HepG2 (cell line): ENCODE results near the gene SYTL1. TPM values are rescaled to one million over a fixed set of nuclear protein-coding genes. Genes with fewer than 3 reads are reported as not detected.

Source experiments
- ATAC-seq: fragments of 200-7000 bp; cut with Tn5 transposase; 3 replicates; pipeline ENCODE4 v1.9.1; 2020; ENCODE audit warnings: mild to moderate bottlenecking, moderate library complexity
- BruUV-seq: library from RNA; stranded (reverse); fragments of 400-500 nt; replicated peaks from 2 replicates; lab custom pipeline; 2021; lab: Mats Ljungman, UMichigan
- CTCF ChIA-PET: fragments of 300-600 bp; formaldehyde crosslinking; extraction: SDS; loops from one replicate; lab custom pipeline; 2021; ENCODE audit warnings: low total read pairs, inconsistent platforms, low intra/inter-chr PET ratio; lab: Yijun Ruan, JAX
- POLR2A ChIA-PET: fragments of 350-600 bp; sonication (Branson Sonifier 250); formaldehyde crosslinking; loops from one replicate; lab custom pipeline; 2020; ENCODE audit warnings: antibody characterized with exemption, inconsistent platforms; lab: Yijun Ruan, JAX
- DNase-seq: peaks from one replicate; pipeline ENCODE4 v3.0.0-alpha.2; 2015; ENCODE audit warnings: low spot score
- FAIRE-seq: peaks from 3 replicates; lab custom pipeline; 2011; peaks lifted over from hg19 to GRCh38; lab: Jason Lieb, UNC
- H2AFZ ChIP-seq: one replicate; pipeline ENCODE4 v1.6.1; 2011; ENCODE audit warnings: low read length, inconsistent platforms
- H3K27ac ChIP-seq: fragments of 300-600 bp; 3 replicates; pipeline ENCODE4 v1.8.0; 2011; ENCODE audit warnings: mixed run types, mild to moderate bottlenecking, mixed read lengths, low read length, inconsistent platforms; ENCODE audit not compliant: insufficient read depth; ENCODE audit errors: extremely low read length
- H3K27me3 ChIP-seq, 2 experiments: fragments of 200-600 bp in 1 of 2; 2 replicates in 1 of 2; 3 replicates in 1 of 2; pipeline versions ENCODE4 v1.6.0 to v1.8.0; 2011; ENCODE audit warnings: low read length in 2 of 2, mild to moderate bottlenecking in 2 of 2, moderate library complexity in 2 of 2, inconsistent platforms in 1 of 2; ENCODE audit not compliant: insufficient read depth in 2 of 2, control insufficient read depth in 1 of 2
- H3K36me3 ChIP-seq, 2 experiments: fragments of 200-600 bp in 1 of 2; replicated peaks in 1 of 2; 2 replicates in 1 of 2; 3 replicates in 1 of 2; pipeline versions ENCODE4 v1.5.1 to v1.8.0; 2011; ENCODE audit warnings: low read length in 2 of 2, inconsistent platforms in 1 of 2; ENCODE audit not compliant: insufficient read depth in 2 of 2, control insufficient read depth in 1 of 2
- H3K4me1 ChIP-seq: 2 replicates; pipeline ENCODE4 v1.5.1; 2012; ENCODE audit warnings: low read length, inconsistent platforms; ENCODE audit not compliant: insufficient read depth
- H3K4me2 ChIP-seq: 2 replicates; pipeline ENCODE4 v1.6.0; 2011; ENCODE audit warnings: low read depth, low read length, inconsistent platforms
- H3K4me3 ChIP-seq, 3 experiments: fragments of 200-600 bp in 1 of 3; sonication (generic), shearing (Covaris generic) in 1 of 3; replicated peaks in 1 of 3; 2 replicates each; pipeline ENCODE4 v1.5.1; 2011 to 2016; ENCODE audit warnings: low read length in 3 of 3, inconsistent platforms in 2 of 3, low read depth in 2 of 3, mild to moderate bottlenecking in 2 of 3, control low read depth in 1 of 3, mixed read lengths in 1 of 3; ENCODE audit not compliant: insufficient read depth in 1 of 3
- H3K79me2 ChIP-seq: one replicate; pipeline ENCODE4 v1.6.1; 2011; ENCODE audit warnings: low read length, inconsistent platforms; ENCODE audit not compliant: insufficient read depth
- H3K9ac ChIP-seq: 2 replicates; pipeline ENCODE4 v1.6.0; 2011; ENCODE audit warnings: mild to moderate bottlenecking, low read depth, low read length, inconsistent platforms; ENCODE audit not compliant: insufficient read depth
- H3K9me3 ChIP-seq: 2 replicates; pipeline ENCODE4 v1.5.1; 2012; ENCODE audit warnings: mild to moderate bottlenecking, low read length
- H4K20me1 ChIP-seq: 2 replicates; pipeline ENCODE4 v1.6.0; 2011; ENCODE audit warnings: inconsistent platforms, mild to moderate bottlenecking, low read length, moderate library complexity; ENCODE audit not compliant: insufficient read depth
- AGO1 ChIP-seq: fragments of 200-400 bp; formaldehyde crosslinking; IDR thresholded peaks from 2 replicates; pipeline ENCODE4 v1.6.1; 2017; ENCODE audit warnings: mild to moderate bottlenecking, low read depth, low read length, moderate library complexity; ENCODE audit not compliant: poor library complexity, severe bottlenecking
- AKAP8 ChIP-seq: sonication (generic); formaldehyde crosslinking; IDR thresholded peaks from 2 replicates; pipeline ENCODE4 v1.5.1; 2020; ENCODE audit warnings: mild to moderate bottlenecking, missing genetic modification reagents
- HBP1 ChIP-seq: IDR thresholded peaks from 2 replicates; pipeline ENCODE4 v1.6.1; 2016; ENCODE audit warnings: low read depth, control low read depth
- HCFC1 ChIP-seq: fragments of 150-350 bp; IDR thresholded peaks from 2 replicates; pipeline ENCODE4 v1.6.1; 2014; ENCODE audit warnings: low read depth, low read length
- KDM5B ChIP-seq: sonication (generic); formaldehyde crosslinking; IDR thresholded peaks from 2 replicates; pipeline ENCODE4 v1.4.0; 2020; ENCODE audit warnings: missing genetic modification reagents, mild to moderate bottlenecking, borderline replicate concordance
- MAFK ChIP-seq, 2 experiments: IDR thresholded peaks in 1 of 2; conservative IDR thresholded peaks in 1 of 2; 2 replicates each; pipeline ENCODE4 v1.6.1; 2011; ENCODE audit warnings: improper control_type of control experiment in 2 of 2, low read length in 2 of 2
- PHF21A ChIP-seq: sonication (generic); formaldehyde crosslinking; IDR thresholded peaks from 2 replicates; pipeline ENCODE4 v1.5.0; 2020; ENCODE audit warnings: mild to moderate bottlenecking, missing genetic modification reagents
- RFX3 ChIP-seq: IDR thresholded peaks from 2 replicates; pipeline ENCODE4 v1.6.1; 2016; ENCODE audit warnings: missing biosample characterization, missing genetic modification reagents
- ZFAT ChIP-seq: sonication (generic); formaldehyde crosslinking; conservative IDR thresholded peaks from 2 replicates; pipeline ENCODE4 v1.8.1; 2023; ENCODE audit warnings: missing genetic modification reagents, inconsistent platforms
- ZFP36L1 ChIP-seq: sonication (generic); formaldehyde crosslinking; IDR thresholded peaks from 2 replicates; pipeline ENCODE4 v1.8.0; 2022; ENCODE audit warnings: mild to moderate bottlenecking, missing genetic modification reagents, moderate library complexity
- ZFY ChIP-seq: sonication (generic); formaldehyde crosslinking; IDR thresholded peaks from 2 replicates; pipeline ENCODE4 v1.4.0; 2020; ENCODE audit warnings: missing genetic modification reagents
- ZMYM3 ChIP-seq: sonication (generic); formaldehyde crosslinking; IDR thresholded peaks from 2 replicates; pipeline ENCODE4 v1.5.1; 2020; ENCODE audit warnings: mild to moderate bottlenecking, missing genetic modification reagents
- ZNF263 ChIP-seq: sonication (generic); formaldehyde crosslinking; IDR thresholded peaks from 2 replicates; pipeline ENCODE4 v1.4.0; 2020; ENCODE audit warnings: missing genetic modification reagents
- ZSCAN31 ChIP-seq: sonication (generic); formaldehyde crosslinking; IDR thresholded peaks from 2 replicates; pipeline ENCODE4 v1.5.0; 2020; ENCODE audit warnings: low read depth, mild to moderate bottlenecking, missing genetic modification reagents
- WGBS: methylation state at CpG from one replicate; pipeline ENCODE4 v1.1.6; 2017; ENCODE audit warnings: low lambda C conversion rate; 5-methylcytosine and 5-hydroxymethylcytosine counted together
- in situ Hi-C: cut with HindIII; loops from 2 replicates; pipeline ENCODE4 v1.10.0; 2017; ENCODE audit warnings: low pct_unique_long_range_greater_than_20kb; ENCODE audit not compliant: extremely low pct_ligation_motif_present
- intact Hi-C: fragments of 100-400 bp; cut with micrococcal nuclease; formaldehyde crosslinking; loops from one replicate; pipeline ENCODE4 v1.10.0; 2022; ENCODE audit not compliant: unreplicated experiment
- polyA plus RNA-seq, 8 experiments: library from polyadenylated mRNA; depleted of rRNA in 3 of 8; stranded (reverse) in 7 of 8; unstranded in 1 of 8; fragments of >200 nt; fragmentation: Illumina TruSeq in 4 of 8; extraction: Trizol in 4 of 8; gene quantifications; 2 replicates each; pipeline versions ENCODE4 v1.2.1 to v1.2.3, GENCODE V29; 2011 to 2016; ENCODE audit warnings: low read depth in 4 of 8, missing spikeins in 1 of 8, mixed read lengths in 1 of 8; ENCODE audit not compliant: insufficient read depth in 1 of 8
- total RNA-seq, 5 experiments: library from RNA; depleted of rRNA; stranded (reverse); fragments of >200 nt; fragmentation: Illumina TruSeq; extraction: Trizol; gene quantifications; 2 replicates each; pipeline ENCODE4 v1.2.3, GENCODE V29; 2016; ENCODE audit warnings: low read depth in 1 of 5
- TF ChIP-seq, protein P1 (sequence below): sonication (generic); formaldehyde crosslinking; IDR thresholded peaks from 2 replicates; pipeline ENCODE4 v1.8.1; 2023; ENCODE audit warnings: mild to moderate bottlenecking, moderate library complexity, missing genetic modification reagents
- TF ChIP-seq, protein P2 (sequence below): sonication (generic); formaldehyde crosslinking; IDR thresholded peaks from 2 replicates; pipeline ENCODE4 v1.4.0; 2020; ENCODE audit warnings: missing genetic modification reagents
- TF ChIP-seq, protein P3 (sequence below): sonication (generic); formaldehyde crosslinking; IDR thresholded peaks from 2 replicates; pipeline ENCODE4 v1.5.1; 2020; ENCODE audit warnings: mild to moderate bottlenecking, moderate library complexity, missing genetic modification reagents

The SYTL1 gene
- total and polyA plus RNA-seq, 2 of the 13 experiments (the other 11 are each of a cell fraction or from before 2014, with no cell fraction given), result 11.1 to 17.8 TPM

- FAIRE-seq, result no peak
- Histone ChIP-seq H2AFZ (no peak overlapping the region), H3K9ac (peak overlapping the region; percentile 22; the same call in 1 of the 2 replicates)
- TF ChIP-seq PHF21A (peak; percentile 47; the same call in 1 of the 2 replicates), ZNF263 (peak; percentile 89), KDM5B (CRISPR knock-in tag) (peak; percentile 66), AKAP8 (0 out of 2 replicates have a peak, but pooled peaks have one; percentile 54), ZSCAN31 (CRISPR knock-in tag) (0 out of 2 replicates have a peak, but pooled peaks have one; percentile 49), RFX3 (CRISPR knock-in tag) (no peak), HCFC1 (no peak), HBP1 (CRISPR knock-in tag) (no peak), MAFK (conservative IDR thresholded peaks at IDR 0.05 in 1 of 2, IDR thresholded peaks at IDR 0.05 in 1 of 2; ENCODE audit: low read length in 2 of 2) (no peak), ZFAT (CRISPR knock-in tag) (no peak), AGO1 (peak; percentile 67), ZFY (CRISPR knock-in tag) (0 out of 2 replicates have a peak, but pooled peaks have one; percentile 25), ZMYM3 (CRISPR knock-in tag) (peak; percentile 48; the same call in 1 of the 2 replicates), ZFP36L1 (CRISPR knock-in tag) (no peak)
- TF ChIP-seq, protein P1, sequence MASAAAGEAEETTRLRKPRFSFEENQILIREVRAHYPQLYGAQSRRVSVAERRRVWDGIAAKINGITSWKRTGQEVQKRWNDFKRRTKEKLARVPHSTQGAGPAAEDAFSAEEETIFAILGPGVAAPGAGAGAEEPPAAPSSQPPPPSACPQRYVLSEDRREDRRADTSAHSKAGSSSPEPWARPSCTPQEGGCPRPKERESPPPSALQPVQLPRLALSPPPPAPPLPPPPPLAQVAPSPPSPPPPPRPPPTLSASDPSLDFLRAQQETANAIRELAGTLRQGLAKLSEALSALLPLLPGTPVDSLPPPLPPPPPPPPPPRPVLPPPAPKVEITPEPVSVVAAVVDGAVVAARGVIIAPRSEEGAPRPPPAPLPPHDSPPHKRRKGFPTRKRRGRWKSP, result no peak
- TF ChIP-seq, protein P2, sequence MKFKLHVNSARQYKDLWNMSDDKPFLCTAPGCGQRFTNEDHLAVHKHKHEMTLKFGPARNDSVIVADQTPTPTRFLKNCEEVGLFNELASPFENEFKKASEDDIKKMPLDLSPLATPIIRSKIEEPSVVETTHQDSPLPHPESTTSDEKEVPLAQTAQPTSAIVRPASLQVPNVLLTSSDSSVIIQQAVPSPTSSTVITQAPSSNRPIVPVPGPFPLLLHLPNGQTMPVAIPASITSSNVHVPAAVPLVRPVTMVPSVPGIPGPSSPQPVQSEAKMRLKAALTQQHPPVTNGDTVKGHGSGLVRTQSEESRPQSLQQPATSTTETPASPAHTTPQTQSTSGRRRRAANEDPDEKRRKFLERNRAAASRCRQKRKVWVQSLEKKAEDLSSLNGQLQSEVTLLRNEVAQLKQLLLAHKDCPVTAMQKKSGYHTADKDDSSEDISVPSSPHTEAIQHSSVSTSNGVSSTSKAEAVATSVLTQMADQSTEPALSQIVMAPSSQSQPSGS (CRISPR knock-in tag), result 0 out of 2 replicates have a peak, but pooled peaks have one; percentile 27
- TF ChIP-seq, protein P3, sequence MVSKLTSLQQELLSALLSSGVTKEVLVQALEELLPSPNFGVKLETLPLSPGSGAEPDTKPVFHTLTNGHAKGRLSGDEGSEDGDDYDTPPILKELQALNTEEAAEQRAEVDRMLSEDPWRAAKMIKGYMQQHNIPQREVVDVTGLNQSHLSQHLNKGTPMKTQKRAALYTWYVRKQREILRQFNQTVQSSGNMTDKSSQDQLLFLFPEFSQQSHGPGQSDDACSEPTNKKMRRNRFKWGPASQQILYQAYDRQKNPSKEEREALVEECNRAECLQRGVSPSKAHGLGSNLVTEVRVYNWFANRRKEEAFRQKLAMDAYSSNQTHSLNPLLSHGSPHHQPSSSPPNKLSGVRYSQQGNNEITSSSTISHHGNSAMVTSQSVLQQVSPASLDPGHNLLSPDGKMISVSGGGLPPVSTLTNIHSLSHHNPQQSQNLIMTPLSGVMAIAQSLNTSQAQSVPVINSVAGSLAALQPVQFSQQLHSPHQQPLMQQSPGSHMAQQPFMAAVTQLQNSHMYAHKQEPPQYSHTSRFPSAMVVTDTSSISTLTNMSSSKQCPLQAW (CRISPR knock-in tag), result 0 out of 2 replicates have a peak, but pooled peaks have one; percentile 35
Measured at GRCh38 chr1:27348861-27349783, 7.3 kb downstream of the SYTL1 start.

More at GRCh38 chr1:27348861-27349783, 7.3 kb downstream of the SYTL1 start:
- DNase-seq, result no peak
- H3K4me2 ChIP-seq, result peak overlapping the region; percentile 87
- H3K9me3 ChIP-seq, result no peaks in the 10 kb centered on the region
- peaks cover 28% of the 10 kb centered on the region for H3K4me1 ChIP-seq
- peak; percentile 65 for ATAC-seq
- no peaks in the 10 kb centered on the region for H3K79me2 ChIP-seq
- H3K27me3 ChIP-seq, result no peaks in the 10 kb centered on the region
- 57% methylated on average over 9 of the region's 51 CpGs for WGBS
- H3K27ac ChIP-seq, result no peak overlapping the region
- no TSS peak for BruUV-seq
- POLR2A ChIA-PET, result interaction anchor here (0.7 to 1.6 kb wide), 3 partner anchors 8 to 258 kb away, joined by 3 to 6 read pairs (median 3); partner anchors contain the start of gene MAP3K6
- peak overlapping the region; percentile 49 to 70 (median 57) for H3K4me3 ChIP-seq
- no peaks in the 10 kb centered on the region for H3K36me3 ChIP-seq
- in situ Hi-C loops, result no loop called here
- intact Hi-C loops, result loop anchor here (1.0 kb wide), 1 partner anchor 8 kb away; no protein-coding TSS in a partner anchor
- CTCF ChIA-PET, result no interaction called here
- no peaks in the 10 kb centered on the region for H4K20me1 ChIP-seq
